BLaER1 (cell line): Measurements from ENCODE around the gene GPBAR1.

ENCODE experiments used
- H3K27ac ChIP-seq: shearing (Covaris generic); formaldehyde crosslinking; 2 replicates; pipeline ENCODE4 v1.8.1; 2022
- H3K27me3 ChIP-seq: shearing (Covaris generic); formaldehyde crosslinking; 2 replicates; pipeline ENCODE4 v1.8.1; 2022
- H3K36me3 ChIP-seq: shearing (Covaris generic); formaldehyde crosslinking; 2 replicates; pipeline ENCODE4 v1.8.1; 2022
- H3K4me1 ChIP-seq: shearing (Covaris generic); formaldehyde crosslinking; 2 replicates; pipeline ENCODE4 v1.8.1; 2022
- H3K4me2 ChIP-seq: shearing (Covaris generic); formaldehyde crosslinking; 2 replicates; pipeline ENCODE4 v1.8.1; 2022
- H3K4me3 ChIP-seq: shearing (Covaris generic); formaldehyde crosslinking; 2 replicates; pipeline ENCODE4 v1.8.1; 2022
- H3K9ac ChIP-seq: shearing (Covaris generic); formaldehyde crosslinking; 2 replicates; pipeline ENCODE4 v1.8.1; 2022
- H3K9me3 ChIP-seq: shearing (Covaris generic); formaldehyde crosslinking; 2 replicates; pipeline ENCODE4 v1.8.1; 2022
- H4K20me1 ChIP-seq: shearing (Covaris generic); formaldehyde crosslinking; 2 replicates; pipeline ENCODE4 v1.8.1; 2022
- Cebpa-rat ChIP-seq: shearing (Covaris generic); IDR thresholded peaks from 2 replicates; pipeline ENCODE4 v1.8.1; 2022

The GPBAR1 gene

DNA sequence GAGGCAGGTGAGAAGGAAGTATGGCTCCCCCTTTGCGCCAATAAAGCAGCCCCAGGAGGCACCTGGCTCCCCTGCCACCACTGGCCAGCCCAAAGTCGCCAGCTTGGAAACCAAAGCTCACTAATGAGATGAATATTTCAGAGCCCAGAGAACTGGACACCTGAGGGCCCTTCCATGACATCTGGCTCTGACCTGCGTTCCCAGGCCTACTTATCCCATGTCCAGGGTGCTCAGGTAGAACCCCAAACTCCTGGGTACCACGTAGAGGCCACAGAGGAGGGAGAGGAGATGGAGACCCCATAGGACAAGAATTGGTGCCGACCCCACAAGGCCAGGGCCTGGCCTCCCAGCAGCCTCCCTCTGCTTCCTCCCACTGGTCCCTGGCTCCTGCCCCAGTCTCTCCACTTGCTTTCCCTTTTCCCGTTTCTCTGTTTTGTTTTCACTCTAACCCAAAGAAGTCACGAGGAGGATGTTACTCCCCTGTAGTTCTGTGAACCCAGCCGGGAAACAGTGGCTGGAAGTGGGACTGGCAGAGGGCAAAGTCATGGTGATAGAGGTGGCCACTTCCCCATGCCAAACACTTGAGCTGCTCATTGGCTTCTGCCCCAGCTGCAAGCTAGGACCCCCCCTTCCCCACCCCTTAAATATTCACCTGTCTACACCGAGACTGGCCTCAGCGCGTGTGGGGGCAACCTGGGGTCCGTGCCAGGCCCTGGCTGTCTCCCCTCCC is 30.7 kb downstream of the GPBAR1 start:
- Histone ChIP-seq H3K27ac (peak overlapping the region; percentile 54), H3K4me1 (peaks cover 54% of the 10 kb centered on the region), H3K36me3 (no peaks in the 10 kb centered on the region), H4K20me1 (no peaks in the 10 kb centered on the region), H3K4me2 (peak overlapping the region; percentile 85), H3K27me3 (no peaks in the 10 kb centered on the region), H3K9me3 (no peaks in the 10 kb centered on the region), H3K4me3 (peak overlapping the region; percentile 68), H3K9ac (peak overlapping the region; percentile 70)
- TF ChIP-seq Cebpa-rat, result no peak

- Histone ChIP-seq H3K4me2 (peak within 1 kb of the TSS; percentile 85), H3K9ac (peak within 1 kb of the TSS; percentile 70), H3K4me3 (peak within 1 kb of the TSS; percentile 68), H3K27me3 (no peaks in the 10 kb centered on the region), H3K9me3 (no peaks in the 10 kb centered on the region), H3K36me3 (no peaks in the 10 kb centered on the region), H3K4me1 (peaks cover 47% of the 10 kb centered on the region), H4K20me1 (no peaks in the 10 kb centered on the region), H3K27ac (peak within 1 kb of the TSS; percentile 54)
- no peak for TF ChIP-seq Cebpa-rat
Measured at GRCh38 chr2:218292048-218293014, 31.5 kb downstream of the GPBAR1 start, which contains the start of gene TMBIM1. TMBIM1 (minus strand) TSS chr2:218292503; CDS start chr2:218282141, 10,362 bp downstream.

DNA sequence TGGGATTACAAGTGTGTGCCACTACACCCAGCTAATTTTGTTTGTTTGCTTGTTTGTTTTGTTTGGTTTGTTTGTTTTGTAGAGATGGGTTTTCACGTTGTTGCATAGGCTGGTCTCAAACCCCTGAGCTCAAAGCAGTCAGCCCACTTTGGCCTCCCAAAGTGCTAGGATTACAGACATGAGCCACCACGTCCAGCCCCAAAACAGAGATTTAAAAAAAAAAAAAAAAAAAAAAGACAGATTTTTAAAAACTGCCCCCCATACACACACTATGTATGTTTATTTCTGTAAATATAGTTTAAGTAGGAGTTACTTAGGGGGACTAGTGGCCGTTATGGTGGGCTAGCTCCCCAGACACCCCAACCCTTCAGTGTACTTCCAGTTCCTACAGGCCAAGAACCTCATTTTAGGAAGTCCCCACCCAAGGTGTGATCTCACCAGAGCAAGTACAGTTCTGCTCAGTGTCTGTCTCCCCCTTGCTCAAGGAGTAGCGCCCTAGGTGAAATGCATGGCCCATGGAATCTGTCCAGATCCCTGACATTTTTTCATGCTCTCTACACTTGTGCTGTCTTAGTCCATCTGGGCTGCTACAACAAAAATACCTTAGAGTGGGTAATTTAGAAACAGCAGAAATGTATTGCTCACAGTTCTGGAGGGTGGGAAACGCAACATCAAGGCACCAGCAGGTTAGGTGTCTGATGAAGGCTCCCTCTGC is 33.1 kb downstream of the GPBAR1 start:
- no peak overlapping the region for H3K4me3 ChIP-seq
- no peak for TF ChIP-seq Cebpa-rat
- H4K20me1 ChIP-seq, result no peaks in the 10 kb centered on the region
- H3K27ac ChIP-seq, result no peak overlapping the region
- peaks cover 38% of the 10 kb centered on the region for H3K4me1 ChIP-seq
- H3K9me3 ChIP-seq, result no peaks in the 10 kb centered on the region
- H3K4me2 ChIP-seq, result no peak overlapping the region
- no peak overlapping the region for H3K9ac ChIP-seq
- no peaks in the 10 kb centered on the region for H3K27me3 ChIP-seq
- H3K36me3 ChIP-seq, result no peaks in the 10 kb centered on the region

DNA sequence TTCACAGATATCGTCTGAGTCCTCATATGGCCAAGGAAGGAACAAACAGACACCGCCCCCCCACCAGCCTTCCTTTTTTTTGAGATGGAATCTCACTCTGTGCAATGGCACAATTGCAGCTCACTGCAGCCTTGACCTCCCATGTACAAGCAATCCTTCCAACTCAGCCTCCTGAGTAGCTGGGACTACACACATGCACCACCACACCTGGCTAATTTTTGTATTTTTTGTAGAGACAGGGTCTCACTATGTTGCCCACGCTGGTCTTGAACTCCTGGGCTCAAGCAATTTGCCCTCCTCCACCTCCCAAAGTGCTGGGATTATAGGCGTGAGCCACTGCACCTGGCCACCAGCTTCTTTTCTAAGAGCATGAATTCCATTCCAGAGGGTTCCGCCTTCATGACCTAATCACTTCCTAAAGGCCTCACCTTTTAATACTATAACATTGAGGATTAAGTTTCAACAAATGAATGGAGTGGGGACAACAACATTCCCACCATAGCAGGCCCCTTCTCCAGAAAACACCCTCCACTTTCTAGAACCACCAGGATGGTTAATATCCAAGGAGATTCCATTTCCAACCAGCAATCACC is 33.7 kb downstream of the GPBAR1 start:
- Histone ChIP-seq H3K36me3 (no peaks in the 10 kb centered on the region), H3K9me3 (no peaks in the 10 kb centered on the region), H3K27me3 (no peaks in the 10 kb centered on the region), H3K9ac (no peak overlapping the region), H3K4me3 (no peak overlapping the region), H3K4me1 (peaks cover 38% of the 10 kb centered on the region), H3K4me2 (no peak overlapping the region), H4K20me1 (no peaks in the 10 kb centered on the region), H3K27ac (no peak overlapping the region)
- TF ChIP-seq Cebpa-rat, result no peak

- no peak for TF ChIP-seq Cebpa-rat
- no peaks in the 10 kb centered on the region for H3K9me3 ChIP-seq
- H3K36me3 ChIP-seq, result no peaks in the 10 kb centered on the region
- no peaks in the 10 kb centered on the region for H4K20me1 ChIP-seq
- no peaks in the 10 kb centered on the region for H3K27me3 ChIP-seq
- no peak overlapping the region for H3K4me3 ChIP-seq
- H3K9ac ChIP-seq, result no peak overlapping the region
- no peak overlapping the region for H3K27ac ChIP-seq
- no peak overlapping the region for H3K4me2 ChIP-seq
- H3K4me1 ChIP-seq, result peaks cover 33% of the 10 kb centered on the region
Measured at GRCh38 chr2:218295029-218295428, 34.2 kb downstream of the GPBAR1 start.

DNA sequence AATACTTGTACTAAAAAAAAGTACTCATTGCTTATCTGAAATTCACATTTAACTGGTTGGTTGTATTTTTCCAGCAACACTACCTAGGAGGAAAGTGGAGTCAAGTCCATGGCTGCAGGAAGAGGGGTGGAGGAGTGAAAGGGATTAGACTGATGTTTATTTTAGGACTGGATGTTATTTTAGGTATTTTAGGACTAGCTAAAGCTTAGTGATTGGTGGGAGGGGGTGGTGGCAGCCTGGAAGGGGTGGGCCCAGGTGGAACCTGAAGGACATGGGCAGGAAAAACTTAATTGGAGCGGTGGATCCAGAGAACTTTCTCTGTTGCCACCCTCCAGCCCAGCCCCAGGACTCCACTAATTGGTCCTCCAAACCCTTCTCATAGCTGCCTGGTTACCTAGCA is 35.4 kb downstream of the GPBAR1 start:
- no peak for TF ChIP-seq Cebpa-rat
- no peak overlapping the region for H3K9ac ChIP-seq
- no peaks in the 10 kb centered on the region for H4K20me1 ChIP-seq
- no peak overlapping the region for H3K4me3 ChIP-seq
- H3K36me3 ChIP-seq, result no peaks in the 10 kb centered on the region
- H3K27ac ChIP-seq, result no peak overlapping the region
- no peak overlapping the region for H3K4me2 ChIP-seq
- H3K27me3 ChIP-seq, result no peaks in the 10 kb centered on the region
- H3K4me1 ChIP-seq, result peaks cover 21% of the 10 kb centered on the region
- H3K9me3 ChIP-seq, result no peaks in the 10 kb centered on the region

- Histone ChIP-seq H3K4me1 (peaks cover 15% of the 10 kb centered on the region), H3K27ac (no peak overlapping the region), H3K36me3 (no peaks in the 10 kb centered on the region), H3K27me3 (no peaks in the 10 kb centered on the region), H4K20me1 (no peaks in the 10 kb centered on the region), H3K9ac (no peak overlapping the region), H3K4me3 (no peak overlapping the region), H3K9me3 (no peaks in the 10 kb centered on the region), H3K4me2 (no peak overlapping the region)
- no peak for TF ChIP-seq Cebpa-rat
Measured at GRCh38 chr2:218296847-218297246, 36.0 kb downstream of the GPBAR1 start.

DNA sequence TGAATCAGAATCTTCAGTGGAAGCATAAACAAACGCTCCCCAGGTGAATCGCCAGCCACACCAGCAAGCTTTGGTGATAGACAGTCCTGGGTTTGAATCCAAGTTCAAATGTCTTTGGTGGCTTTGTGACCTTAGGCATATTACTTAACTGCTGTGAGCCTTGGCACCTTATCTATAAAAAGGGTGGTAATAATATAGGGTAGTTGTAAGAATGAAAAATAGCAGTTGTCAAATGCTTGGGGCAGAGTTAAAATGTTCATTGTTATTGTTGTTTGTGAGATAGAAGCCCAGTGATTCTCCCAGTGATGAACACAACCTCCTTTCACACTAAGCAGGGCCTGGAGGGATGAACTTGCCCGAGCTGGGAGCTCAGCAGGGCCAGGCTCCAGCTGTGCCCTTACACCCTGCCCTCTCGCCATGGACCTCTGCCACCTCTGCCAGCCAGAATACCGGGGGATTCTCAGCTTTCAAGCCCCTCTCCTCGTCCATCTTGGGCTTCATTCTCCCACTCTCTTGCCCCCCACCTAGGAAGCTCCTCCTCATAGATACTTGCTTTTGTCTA is 37.6 kb downstream of the GPBAR1 start:
- no peaks in the 10 kb centered on the region for H3K27me3 ChIP-seq
- H3K36me3 ChIP-seq, result no peaks in the 10 kb centered on the region
- no peaks in the 10 kb centered on the region for H4K20me1 ChIP-seq
- no peak overlapping the region for H3K27ac ChIP-seq
- no peaks in the 10 kb centered on the region for H3K9me3 ChIP-seq
- peaks cover under 1% of the 10 kb centered on the region; the same call in 1 of the 2 replicates for H3K4me1 ChIP-seq
- TF ChIP-seq Cebpa-rat, result no peak
- no peak overlapping the region for H3K4me3 ChIP-seq
- no peak overlapping the region for H3K9ac ChIP-seq
- no peak overlapping the region for H3K4me2 ChIP-seq

- TF ChIP-seq Cebpa-rat, result no peak
Measured at GRCh38 chr2:218300141-218300540, 39.3 kb downstream of the GPBAR1 start.

More at GRCh38 chr2:218300141-218300540, 39.3 kb downstream of the GPBAR1 start:
- no peaks in the 10 kb centered on the region for H3K36me3 ChIP-seq
- no peak overlapping the region for H3K27ac ChIP-seq
- H3K4me2 ChIP-seq, result no peak overlapping the region
- H3K4me3 ChIP-seq, result no peak overlapping the region
- no peaks in the 10 kb centered on the region for H3K9me3 ChIP-seq
- no peak overlapping the region for H3K9ac ChIP-seq
- no peaks in the 10 kb centered on the region for H3K27me3 ChIP-seq
- H3K4me1 ChIP-seq, result no peaks in the 10 kb centered on the region; the same call in 1 of the 2 replicates
- H4K20me1 ChIP-seq, result no peaks in the 10 kb centered on the region
